PFSK-1 (cell line): ENCODE measurements around the gene ZNF528.

Source experiments
- FOXP2 ChIP-seq: optimal IDR thresholded peaks from 2 replicates; pipeline ENCODE3; 2011; ENCODE audit warnings: borderline replicate concordance, control low read depth, inconsistent platforms; ENCODE audit not compliant: insufficient read depth; ENCODE audit errors: extremely low read length, extremely low read depth
- POLR2AphosphoS5 ChIP-seq: IDR thresholded peaks from 2 replicates; pipeline ENCODE4 v1.6.1; 2012; ENCODE audit warnings: low read depth, mild to moderate bottlenecking, control low read depth, low read length, moderate library complexity
- REST ChIP-seq, 2 experiments: IDR thresholded peaks; 2 replicates each; pipeline versions ENCODE4 v1.6.1 to v1.8.0; 2011 to 2012; ENCODE audit warnings: low read depth in 2 of 2, low read length in 2 of 2, control low read depth in 1 of 2, inconsistent platforms in 1 of 2, mild to moderate bottlenecking in 1 of 2, moderate library complexity in 1 of 2; ENCODE audit not compliant: insufficient read depth in 1 of 2
- TAF1 ChIP-seq: IDR thresholded peaks from 2 replicates; pipeline ENCODE4 v1.6.1; 2012; ENCODE audit warnings: low read length, control low read depth, borderline replicate concordance; ENCODE audit not compliant: insufficient read depth

GRCh38 chr19:52398081-52398441, 412 bp downstream of the ZNF528 start:
- no peak for TF ChIP-seq POLR2AphosphoS5
- no peak for TF ChIP-seq REST (IDR thresholded peaks at IDR 0.05; ENCODE audit: insufficient read depth in 1 of 2, low read depth in 2 of 2, low read length in 2 of 2)
- TF ChIP-seq FOXP2 = no peak
- no peak for TF ChIP-seq TAF1
